ENCODE measurements around the gene NPLOC4. TPM values are rescaled to one million over a fixed set of nuclear protein-coding genes. Genes with fewer than 3 reads are reported as not detected.
A peak's percentile ranks its signal among the peaks of the same experiment; 100 is the strongest.

NPLOC4 gene
- total and polyA plus RNA-seq, 9 of the 15 experiments (the other 6 are each of a cell fraction or from before 2014, with no cell fraction given): 1.5 to 116 (median 64.5) TPM

DNA sequence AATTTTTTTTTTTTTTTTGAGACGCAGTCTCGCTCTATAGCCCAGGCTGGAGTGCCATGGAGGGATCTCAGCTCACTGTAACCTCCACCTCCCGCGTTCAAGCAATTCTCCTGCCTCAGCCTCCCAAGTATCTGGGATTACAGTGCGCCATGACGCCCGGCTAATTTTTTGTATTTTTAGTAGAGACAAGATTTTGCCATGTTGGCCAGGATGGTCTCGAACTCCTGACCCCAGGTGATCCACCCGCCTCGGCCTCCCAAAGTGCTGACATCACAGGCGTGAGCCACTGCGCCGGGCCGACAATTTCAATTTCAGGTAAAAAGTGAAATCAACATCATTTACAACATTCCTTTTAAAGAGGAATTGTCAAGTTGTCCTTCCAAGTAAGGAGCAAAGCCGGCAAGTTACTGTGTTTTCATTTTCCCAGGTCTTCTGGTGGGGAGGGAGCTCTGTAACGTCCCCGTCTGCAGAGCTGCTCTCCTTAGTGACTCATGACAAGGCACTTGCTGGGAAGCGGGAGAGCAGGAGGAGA lies 873 bp downstream of the NPLOC4 start (continued):
- TF ChIP-seq, protein P1, sequence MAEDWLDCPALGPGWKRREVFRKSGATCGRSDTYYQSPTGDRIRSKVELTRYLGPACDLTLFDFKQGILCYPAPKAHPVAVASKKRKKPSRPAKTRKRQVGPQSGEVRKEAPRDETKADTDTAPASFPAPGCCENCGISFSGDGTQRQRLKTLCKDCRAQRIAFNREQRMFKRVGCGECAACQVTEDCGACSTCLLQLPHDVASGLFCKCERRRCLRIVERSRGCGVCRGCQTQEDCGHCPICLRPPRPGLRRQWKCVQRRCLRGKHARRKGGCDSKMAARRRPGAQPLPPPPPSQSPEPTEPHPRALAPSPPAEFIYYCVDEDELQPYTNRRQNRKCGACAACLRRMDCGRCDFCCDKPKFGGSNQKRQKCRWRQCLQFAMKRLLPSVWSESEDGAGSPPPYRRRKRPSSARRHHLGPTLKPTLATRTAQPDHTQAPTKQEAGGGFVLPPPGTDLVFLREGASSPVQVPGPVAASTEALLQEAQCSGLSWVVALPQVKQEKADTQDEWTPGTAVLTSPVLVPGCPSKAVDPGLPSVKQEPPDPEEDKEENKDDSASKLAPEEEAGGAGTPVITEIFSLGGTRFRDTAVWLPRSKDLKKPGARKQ (CRISPR knock-in tag; IDR thresholded peaks at IDR 0.05): no peak
- no peak for TF ChIP-seq LARP7 (IDR thresholded peaks at IDR 0.05)
- 0 out of 2 replicates have a peak, but pooled peaks have one; percentile 5 for TF ChIP-seq ZNF316 (IDR thresholded peaks at IDR 0.05)
- TF ChIP-seq CREM (IDR thresholded peaks at IDR 0.05; ENCODE audit: low read depth): peak; percentile 47; the same call in 1 of the 2 replicates
- TF ChIP-seq, protein P2, sequence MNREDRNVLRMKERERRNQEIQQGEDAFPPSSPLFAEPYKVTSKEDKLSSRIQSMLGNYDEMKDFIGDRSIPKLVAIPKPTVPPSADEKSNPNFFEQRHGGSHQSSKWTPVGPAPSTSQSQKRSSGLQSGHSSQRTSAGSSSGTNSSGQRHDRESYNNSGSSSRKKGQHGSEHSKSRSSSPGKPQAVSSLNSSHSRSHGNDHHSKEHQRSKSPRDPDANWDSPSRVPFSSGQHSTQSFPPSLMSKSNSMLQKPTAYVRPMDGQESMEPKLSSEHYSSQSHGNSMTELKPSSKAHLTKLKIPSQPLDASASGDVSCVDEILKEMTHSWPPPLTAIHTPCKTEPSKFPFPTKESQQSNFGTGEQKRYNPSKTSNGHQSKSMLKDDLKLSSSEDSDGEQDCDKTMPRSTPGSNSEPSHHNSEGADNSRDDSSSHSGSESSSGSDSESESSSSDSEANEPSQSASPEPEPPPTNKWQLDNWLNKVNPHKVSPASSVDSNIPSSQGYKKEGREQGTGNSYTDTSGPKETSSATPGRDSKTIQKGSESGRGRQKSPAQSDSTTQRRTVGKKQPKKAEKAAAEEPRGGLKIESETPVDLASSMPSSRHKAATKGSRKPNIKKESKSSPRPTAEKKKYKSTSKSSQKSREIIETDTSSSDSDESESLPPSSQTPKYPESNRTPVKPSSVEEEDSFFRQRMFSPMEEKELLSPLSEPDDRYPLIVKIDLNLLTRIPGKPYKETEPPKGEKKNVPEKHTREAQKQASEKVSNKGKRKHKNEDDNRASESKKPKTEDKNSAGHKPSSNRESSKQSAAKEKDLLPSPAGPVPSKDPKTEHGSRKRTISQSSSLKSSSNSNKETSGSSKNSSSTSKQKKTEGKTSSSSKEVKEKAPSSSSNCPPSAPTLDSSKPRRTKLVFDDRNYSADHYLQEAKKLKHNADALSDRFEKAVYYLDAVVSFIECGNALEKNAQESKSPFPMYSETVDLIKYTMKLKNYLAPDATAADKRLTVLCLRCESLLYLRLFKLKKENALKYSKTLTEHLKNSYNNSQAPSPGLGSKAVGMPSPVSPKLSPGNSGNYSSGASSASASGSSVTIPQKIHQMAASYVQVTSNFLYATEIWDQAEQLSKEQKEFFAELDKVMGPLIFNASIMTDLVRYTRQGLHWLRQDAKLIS (CRISPR knock-in tag; IDR thresholded peaks at IDR 0.05): peak; percentile 71; the same call in 1 of the 2 replicates
- TF ChIP-seq RFX5 (IDR thresholded peaks at IDR 0.05; ENCODE audit: low read depth, low read length): peak; percentile 92
- peak; percentile 61; the same call in 1 of the 2 replicates for TF ChIP-seq DPF2 (IDR thresholded peaks at IDR 0.05)
- peak; percentile 30; the same call in 1 of the 2 replicates for TF ChIP-seq JUND (IDR thresholded peaks at IDR 0.05; ENCODE audit: borderline replicate concordance, low read depth, low read length)
- TF ChIP-seq JUND (tag; IDR thresholded peaks at IDR 0.05; ENCODE audit: borderline replicate concordance, low read depth, low read length): no peak
- no peak for TF ChIP-seq ZNF41 (CRISPR knock-in tag; conservative IDR thresholded peaks at IDR 0.05)
- TF ChIP-seq, protein P3, sequence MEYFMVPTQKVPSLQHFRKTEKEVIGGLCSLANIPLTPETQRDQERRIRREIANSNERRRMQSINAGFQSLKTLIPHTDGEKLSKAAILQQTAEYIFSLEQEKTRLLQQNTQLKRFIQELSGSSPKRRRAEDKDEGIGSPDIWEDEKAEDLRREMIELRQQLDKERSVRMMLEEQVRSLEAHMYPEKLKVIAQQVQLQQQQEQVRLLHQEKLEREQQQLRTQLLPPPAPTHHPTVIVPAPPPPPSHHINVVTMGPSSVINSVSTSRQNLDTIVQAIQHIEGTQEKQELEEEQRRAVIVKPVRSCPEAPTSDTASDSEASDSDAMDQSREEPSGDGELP (CRISPR knock-in tag; IDR thresholded peaks at IDR 0.05; ENCODE audit: borderline replicate concordance): peak; percentile 32; the same call in 1 of the 2 replicates
- TF ChIP-seq KAT7 (CRISPR knock-in tag; IDR thresholded peaks at IDR 0.05; ENCODE audit: borderline replicate concordance): 0 out of 2 replicates have a peak, but pooled peaks have one; percentile 82
- no peak for TF ChIP-seq PHB2 (IDR thresholded peaks at IDR 0.05; ENCODE audit: low read depth)
- TF ChIP-seq, protein P4, sequence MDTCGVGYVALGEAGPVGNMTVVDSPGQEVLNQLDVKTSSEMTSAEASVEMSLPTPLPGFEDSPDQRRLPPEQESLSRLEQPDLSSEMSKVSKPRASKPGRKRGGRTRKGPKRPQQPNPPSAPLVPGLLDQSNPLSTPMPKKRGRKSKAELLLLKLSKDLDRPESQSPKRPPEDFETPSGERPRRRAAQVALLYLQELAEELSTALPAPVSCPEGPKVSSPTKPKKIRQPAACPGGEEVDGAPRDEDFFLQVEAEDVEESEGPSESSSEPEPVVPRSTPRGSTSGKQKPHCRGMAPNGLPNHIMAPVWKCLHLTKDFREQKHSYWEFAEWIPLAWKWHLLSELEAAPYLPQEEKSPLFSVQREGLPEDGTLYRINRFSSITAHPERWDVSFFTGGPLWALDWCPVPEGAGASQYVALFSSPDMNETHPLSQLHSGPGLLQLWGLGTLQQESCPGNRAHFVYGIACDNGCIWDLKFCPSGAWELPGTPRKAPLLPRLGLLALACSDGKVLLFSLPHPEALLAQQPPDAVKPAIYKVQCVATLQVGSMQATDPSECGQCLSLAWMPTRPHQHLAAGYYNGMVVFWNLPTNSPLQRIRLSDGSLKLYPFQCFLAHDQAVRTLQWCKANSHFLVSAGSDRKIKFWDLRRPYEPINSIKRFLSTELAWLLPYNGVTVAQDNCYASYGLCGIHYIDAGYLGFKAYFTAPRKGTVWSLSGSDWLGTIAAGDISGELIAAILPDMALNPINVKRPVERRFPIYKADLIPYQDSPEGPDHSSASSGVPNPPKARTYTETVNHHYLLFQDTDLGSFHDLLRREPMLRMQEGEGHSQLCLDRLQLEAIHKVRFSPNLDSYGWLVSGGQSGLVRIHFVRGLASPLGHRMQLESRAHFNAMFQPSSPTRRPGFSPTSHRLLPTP (IDR thresholded peaks at IDR 0.05; ENCODE audit: borderline replicate concordance, extremely low read depth, insufficient read length): peak; percentile 11
- TF ChIP-seq, protein P5, sequence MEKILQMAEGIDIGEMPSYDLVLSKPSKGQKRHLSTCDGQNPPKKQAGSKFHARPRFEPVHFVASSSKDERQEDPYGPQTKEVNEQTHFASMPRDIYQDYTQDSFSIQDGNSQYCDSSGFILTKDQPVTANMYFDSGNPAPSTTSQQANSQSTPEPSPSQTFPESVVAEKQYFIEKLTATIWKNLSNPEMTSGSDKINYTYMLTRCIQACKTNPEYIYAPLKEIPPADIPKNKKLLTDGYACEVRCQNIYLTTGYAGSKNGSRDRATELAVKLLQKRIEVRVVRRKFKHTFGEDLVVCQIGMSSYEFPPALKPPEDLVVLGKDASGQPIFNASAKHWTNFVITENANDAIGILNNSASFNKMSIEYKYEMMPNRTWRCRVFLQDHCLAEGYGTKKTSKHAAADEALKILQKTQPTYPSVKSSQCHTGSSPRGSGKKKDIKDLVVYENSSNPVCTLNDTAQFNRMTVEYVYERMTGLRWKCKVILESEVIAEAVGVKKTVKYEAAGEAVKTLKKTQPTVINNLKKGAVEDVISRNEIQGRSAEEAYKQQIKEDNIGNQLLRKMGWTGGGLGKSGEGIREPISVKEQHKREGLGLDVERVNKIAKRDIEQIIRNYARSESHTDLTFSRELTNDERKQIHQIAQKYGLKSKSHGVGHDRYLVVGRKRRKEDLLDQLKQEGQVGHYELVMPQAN (IDR thresholded peaks at IDR 0.05; ENCODE audit: borderline replicate concordance): 0 out of 2 replicates have a peak, but pooled peaks have one; percentile 53
- TF ChIP-seq ZKSCAN8 (CRISPR knock-in tag; IDR thresholded peaks at IDR 0.05): no peak

Data from K562 (cell line).